Liver (tissue), 9 donors: Measurements from ENCODE around the gene ACTN1. TPM values are rescaled to one million over a fixed set of nuclear protein-coding genes. Genes with fewer than 3 reads are reported as not detected.
A peak's percentile ranks its signal among the peaks of the same experiment; 100 is the strongest.

Experiments used
- DNase-seq: peaks from one replicate; pipeline ENCODE4 v3.0.0-alpha.2; 2017; ENCODE audit warnings: low spot score
- H3K27ac ChIP-seq, 2 donors: one replicate each; pipeline ENCODE4 v1.7.0; 2013; ENCODE audit warnings: inconsistent platforms in 2 of 2, low read length in 2 of 2, control low read depth in 1 of 2, low read depth in 1 of 2, mild to moderate bottlenecking in 1 of 2
- H3K27me3 ChIP-seq, 4 donors: one replicate each; pipeline versions ENCODE4 v1.6.1 to v1.7.0; 2013; ENCODE audit warnings: low read length in 3 of 4, inconsistent platforms in 1 of 4, mild to moderate bottlenecking in 1 of 4, moderate library complexity in 1 of 4; ENCODE audit not compliant: control insufficient read depth in 4 of 4, insufficient read depth in 4 of 4
- H3K36me3 ChIP-seq, 4 donors: one replicate each; pipeline versions ENCODE4 v1.6.1 to v1.7.0; 2013; ENCODE audit warnings: low read length in 3 of 4, mild to moderate bottlenecking in 3 of 4, low read depth in 1 of 4, moderate library complexity in 1 of 4; ENCODE audit not compliant: control insufficient read depth in 4 of 4, insufficient read depth in 3 of 4
- H3K4me1 ChIP-seq, 4 donors: one replicate each; pipeline versions ENCODE4 v1.6.1 to v1.7.0; 2013; ENCODE audit warnings: low read length in 3 of 4, mild to moderate bottlenecking in 3 of 4, moderate library complexity in 1 of 4; ENCODE audit not compliant: control insufficient read depth in 4 of 4, insufficient read depth in 4 of 4
- H3K4me3 ChIP-seq, 3 donors: one replicate each; pipeline versions ENCODE4 v1.6.1 to v1.7.0; 2013; ENCODE audit warnings: low read length in 3 of 3, control low read depth in 1 of 3, low read depth in 1 of 3, mild to moderate bottlenecking in 1 of 3
- H3K9ac ChIP-seq, 2 donors: one replicate each; pipeline ENCODE4 v1.7.0; 2013; ENCODE audit warnings: low read length in 2 of 2, mild to moderate bottlenecking in 2 of 2, moderate library complexity in 2 of 2, control low read depth in 1 of 2, low read depth in 1 of 2
- H3K9me3 ChIP-seq, 4 donors: one replicate each; pipeline versions ENCODE4 v1.6.1 to v1.7.0; 2013; ENCODE audit warnings: low read length in 3 of 4; ENCODE audit not compliant: control insufficient read depth in 4 of 4
- EGR1 ChIP-seq, 2 donors: IDR thresholded peaks; 2 replicates each; pipeline ENCODE4 v1.6.1; 2016 to 2018; ENCODE audit warnings: antibody characterized with exemption in 2 of 2, low read depth in 2 of 2
- FOXA1 ChIP-seq: IDR thresholded peaks from 2 replicates; pipeline ENCODE4 v1.6.1; 2016; ENCODE audit warnings: antibody characterized with exemption
- FOXA2 ChIP-seq: IDR thresholded peaks from 2 replicates; pipeline ENCODE4 v1.6.1; 2016; ENCODE audit warnings: antibody characterized with exemption
- GABPA ChIP-seq, 2 donors: IDR thresholded peaks in 1 of 2; conservative IDR thresholded peaks in 1 of 2; 2 replicates each; pipeline ENCODE4 v1.6.1; 2016; ENCODE audit warnings: antibody characterized with exemption in 2 of 2, mild to moderate bottlenecking in 1 of 2, moderate library complexity in 1 of 2
- HNF4A ChIP-seq, 2 donors: conservative IDR thresholded peaks; 2 replicates each; pipeline ENCODE4 v1.6.1; 2016; ENCODE audit warnings: antibody characterized with exemption in 2 of 2, mild to moderate bottlenecking in 2 of 2
- HNF4G ChIP-seq: IDR thresholded peaks from 2 replicates; pipeline ENCODE4 v1.6.1; 2016; ENCODE audit warnings: antibody characterized with exemption
- JUND ChIP-seq, 2 donors: IDR thresholded peaks; 2 replicates each; pipeline ENCODE4 v1.6.1; 2016; ENCODE audit warnings: antibody characterized with exemption in 2 of 2
- MAX ChIP-seq: IDR thresholded peaks from 2 replicates; pipeline ENCODE4 v1.6.1; 2016; ENCODE audit warnings: antibody characterized with exemption
- NR2F2 ChIP-seq: IDR thresholded peaks from 2 replicates; pipeline ENCODE4 v1.6.1; 2016; ENCODE audit warnings: antibody characterized with exemption
- RAD21 ChIP-seq, 2 donors: IDR thresholded peaks; 2 replicates each; pipeline ENCODE4 v1.6.1; 2016; ENCODE audit warnings: antibody characterized with exemption in 2 of 2, mild to moderate bottlenecking in 2 of 2
- REST ChIP-seq: IDR thresholded peaks from 2 replicates; pipeline ENCODE4 v1.6.1; 2016; ENCODE audit warnings: antibody characterized with exemption, mild to moderate bottlenecking
- RXRA ChIP-seq, 2 donors: IDR thresholded peaks; 2 replicates each; pipeline ENCODE4 v1.6.1; 2017 to 2018; ENCODE audit warnings: antibody characterized with exemption in 2 of 2, mild to moderate bottlenecking in 1 of 2
- SP1 ChIP-seq: IDR thresholded peaks from 2 replicates; pipeline ENCODE4 v1.6.1; 2018; ENCODE audit warnings: antibody characterized with exemption, mild to moderate bottlenecking
- TAF1 ChIP-seq: conservative IDR thresholded peaks from 2 replicates; pipeline ENCODE4 v1.6.1; 2016; ENCODE audit warnings: antibody characterized with exemption, mild to moderate bottlenecking
- YY1 ChIP-seq: IDR thresholded peaks from 2 replicates; pipeline ENCODE4 v1.6.1; 2016; ENCODE audit warnings: antibody characterized with exemption, mild to moderate bottlenecking
- WGBS: extraction: QIAGEN DNeasy Blood & Tissue Kit; methylation state at CpG from one replicate; pipeline ENCODE4 v1.1.7; 2013; 5-methylcytosine and 5-hydroxymethylcytosine counted together
- polyA plus RNA-seq, 2 donors: library from polyadenylated mRNA; stranded (reverse) in 1 of 2; unstranded in 1 of 2; fragments of 200-250 nt in 1 of 2; fragments of >200 nt in 1 of 2; fragmentation: Nextera tagmentation in 1 of 2; extraction: Ambion mirVana in 1 of 2; gene quantifications; one replicate each; pipeline versions ENCODE4 v1.2.1 to v1.2.3, GENCODE V29; 2013 to 2015
- total RNA-seq, 2 donors: library from RNA; depleted of rRNA; stranded (reverse); fragments of >200 nt; gene quantifications; one replicate each; pipeline ENCODE4 v1.2.3, GENCODE V29; 2014
- TF ChIP-seq, protein P1 (sequence below): IDR thresholded peaks from 2 replicates; pipeline ENCODE4 v1.6.1; 2016; ENCODE audit warnings: antibody characterized with exemption
- TF ChIP-seq, protein P2 (sequence below): fragments of 150-350 bp; IDR thresholded peaks from 2 replicates; pipeline ENCODE4 v1.5.1; 2017; ENCODE audit warnings: improper control_type of control experiment, low read depth, low read length; ENCODE audit not compliant: missing input control
- TF ChIP-seq, protein P3 (sequence below): IDR thresholded peaks from 2 replicates; pipeline ENCODE4 v1.6.1; 2016; ENCODE audit warnings: antibody characterized with exemption
- donor health status: healthy.
- donor health status: healthy.
- donor health status: healthy.
- donor health status: healthy.
- donor health status: healthy.

Gene ACTN1
- total and polyA plus RNA-seq, 4 donors, result 36.2 to 100 (median 63.1) TPM

- peak overlapping the region; percentile 21 to 25 for H3K27ac ChIP-seq
- no peaks in the 10 kb centered on the region for H3K36me3 ChIP-seq
- TF ChIP-seq RAD21 (IDR thresholded peaks at IDR 0.05), result no peak
- TF ChIP-seq, protein P1, sequence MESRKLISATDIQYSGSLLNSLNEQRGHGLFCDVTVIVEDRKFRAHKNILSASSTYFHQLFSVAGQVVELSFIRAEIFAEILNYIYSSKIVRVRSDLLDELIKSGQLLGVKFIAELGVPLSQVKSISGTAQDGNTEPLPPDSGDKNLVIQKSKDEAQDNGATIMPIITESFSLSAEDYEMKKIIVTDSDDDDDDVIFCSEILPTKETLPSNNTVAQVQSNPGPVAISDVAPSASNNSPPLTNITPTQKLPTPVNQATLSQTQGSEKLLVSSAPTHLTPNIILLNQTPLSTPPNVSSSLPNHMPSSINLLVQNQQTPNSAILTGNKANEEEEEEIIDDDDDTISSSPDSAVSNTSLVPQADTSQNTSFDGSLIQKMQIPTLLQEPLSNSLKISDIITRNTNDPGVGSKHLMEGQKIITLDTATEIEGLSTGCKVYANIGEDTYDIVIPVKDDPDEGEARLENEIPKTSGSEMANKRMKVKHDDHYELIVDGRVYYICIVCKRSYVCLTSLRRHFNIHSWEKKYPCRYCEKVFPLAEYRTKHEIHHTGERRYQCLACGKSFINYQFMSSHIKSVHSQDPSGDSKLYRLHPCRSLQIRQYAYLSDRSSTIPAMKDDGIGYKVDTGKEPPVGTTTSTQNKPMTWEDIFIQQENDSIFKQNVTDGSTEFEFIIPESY, result no peak
- TF ChIP-seq RXRA (IDR thresholded peaks at IDR 0.05), result peak; percentile 60 to 70
- no peak for TF ChIP-seq NR2F2
- TF ChIP-seq REST, result peak; percentile 28
- peak; percentile 74 to 84 for TF ChIP-seq HNF4A (conservative IDR thresholded peaks at IDR 0.05)
- TF ChIP-seq YY1, result peak; percentile 17
- peak; percentile 68 for TF ChIP-seq SP1
- TF ChIP-seq HNF4G, result peak; percentile 39
- TF ChIP-seq JUND (IDR thresholded peaks at IDR 0.05), result no peak
- TF ChIP-seq, protein P2, sequence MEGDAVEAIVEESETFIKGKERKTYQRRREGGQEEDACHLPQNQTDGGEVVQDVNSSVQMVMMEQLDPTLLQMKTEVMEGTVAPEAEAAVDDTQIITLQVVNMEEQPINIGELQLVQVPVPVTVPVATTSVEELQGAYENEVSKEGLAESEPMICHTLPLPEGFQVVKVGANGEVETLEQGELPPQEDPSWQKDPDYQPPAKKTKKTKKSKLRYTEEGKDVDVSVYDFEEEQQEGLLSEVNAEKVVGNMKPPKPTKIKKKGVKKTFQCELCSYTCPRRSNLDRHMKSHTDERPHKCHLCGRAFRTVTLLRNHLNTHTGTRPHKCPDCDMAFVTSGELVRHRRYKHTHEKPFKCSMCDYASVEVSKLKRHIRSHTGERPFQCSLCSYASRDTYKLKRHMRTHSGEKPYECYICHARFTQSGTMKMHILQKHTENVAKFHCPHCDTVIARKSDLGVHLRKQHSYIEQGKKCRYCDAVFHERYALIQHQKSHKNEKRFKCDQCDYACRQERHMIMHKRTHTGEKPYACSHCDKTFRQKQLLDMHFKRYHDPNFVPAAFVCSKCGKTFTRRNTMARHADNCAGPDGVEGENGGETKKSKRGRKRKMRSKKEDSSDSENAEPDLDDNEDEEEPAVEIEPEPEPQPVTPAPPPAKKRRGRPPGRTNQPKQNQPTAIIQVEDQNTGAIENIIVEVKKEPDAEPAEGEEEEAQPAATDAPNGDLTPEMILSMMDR, result no peak
- no peak overlapping the region for H3K9ac ChIP-seq
- no peaks in the 10 kb centered on the region for H3K27me3 ChIP-seq
- peaks cover 17 to 55% (median 48%) of the 10 kb centered on the region in 4 donors for H3K4me1 ChIP-seq
- H3K4me3 ChIP-seq, result no peak overlapping the region
- WGBS, result 46% methylated on average over 12 of the region's 12 CpGs
- no peak for DNase-seq
- no peaks in the 10 kb centered on the region for H3K9me3 ChIP-seq
Measured at GRCh38 chr14:68964300-68965093, 14.6 kb downstream of the ACTN1 start.

- 98% methylated on average over 3 of the region's 3 CpGs for WGBS
- Histone ChIP-seq H3K9me3 (no peaks in the 10 kb centered on the region), H3K9ac (no peak overlapping the region), H3K4me3 (no peak overlapping the region), H3K27ac (no peak overlapping the region), H3K27me3 (no peaks in the 10 kb centered on the region), H3K36me3 (peaks cover 0 to under 1% (median under 1%) of the 10 kb centered on the region in 4 donors), H3K4me1 (peaks cover 22 to 60% (median 58%) of the 10 kb centered on the region in 4 donors)
- no peak for DNase-seq
- TF ChIP-seq, protein P2, result no peak
- TF ChIP-seq, protein P1, result no peak
- TF ChIP-seq SP1 (no peak), EGR1 (IDR thresholded peaks at IDR 0.05; ENCODE audit: low read depth in 2 of 2) (no peak), NR2F2 (no peak), FOXA1 (no peak), RXRA (IDR thresholded peaks at IDR 0.05) (no peak), FOXA2 (no peak), TAF1 (no peak), MAX (no peak), YY1 (no peak), GABPA (IDR thresholded peaks at IDR 0.05 in 1 of 2, conservative IDR thresholded peaks at IDR 0.05 in 1 of 2) (no peak)
- TF ChIP-seq, protein P3, sequence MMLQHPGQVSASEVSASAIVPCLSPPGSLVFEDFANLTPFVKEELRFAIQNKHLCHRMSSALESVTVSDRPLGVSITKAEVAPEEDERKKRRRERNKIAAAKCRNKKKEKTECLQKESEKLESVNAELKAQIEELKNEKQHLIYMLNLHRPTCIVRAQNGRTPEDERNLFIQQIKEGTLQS, result no peak
Measured at GRCh38 chr14:68962681-68963080, 16.4 kb downstream of the ACTN1 start.
